Measurements from ENCODE around the gene UBE4B. TPM values are rescaled to one million over a fixed set of nuclear protein-coding genes. Genes with fewer than 3 reads are reported as not detected.

UBE4B gene
- total RNA-seq, 1 donor from 2014 or later, result 66.7 TPM

DNA sequence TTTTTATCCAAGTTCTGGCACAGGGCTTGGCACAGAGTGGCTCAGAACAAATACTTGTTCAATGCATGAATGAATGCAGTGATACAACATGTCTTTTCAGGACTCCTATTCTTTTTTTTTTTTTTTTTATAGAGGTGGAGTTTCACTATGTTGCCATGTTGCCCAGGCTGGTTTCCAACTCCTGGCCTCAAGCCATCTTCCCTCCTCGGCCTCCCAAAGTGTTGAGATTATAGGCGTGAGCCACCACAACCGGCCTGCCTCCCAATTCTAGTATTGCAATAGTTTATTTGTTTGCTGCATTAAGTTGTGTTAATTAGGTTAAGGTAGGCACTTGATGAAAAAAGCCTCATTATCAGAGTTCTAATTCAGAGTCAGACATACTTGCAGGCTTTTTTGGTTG lies 17.9 kb downstream of the UBE4B start:
- Mint-ChIP-seq H3K27me3 (ENCODE audit: insufficient read depth, low read depth) (no peaks in the 10 kb centered on the region), H3K9me3 (no peaks in the 10 kb centered on the region), H3K4me1 (peaks cover 24% of the 10 kb centered on the region), H3K36me3 (peaks cover 38% of the 10 kb centered on the region), H3K27ac (no peak overlapping the region), H3K4me3 (no peak overlapping the region)
- Histone ChIP-seq H2AFZ (replicated peaks) (no peak overlapping the region), H3K4me2 (no peak overlapping the region), H3K9ac (no peak overlapping the region), H3K4me3 (no peak overlapping the region), H3K4me1 (peaks cover 17% of the 10 kb centered on the region), H3K9me3 (ENCODE audit: low read depth) (no peaks in the 10 kb centered on the region), H3K27me3 (no peaks in the 10 kb centered on the region), H3K79me2 (ENCODE audit: low read depth) (peaks cover 99% of the 10 kb centered on the region), H3K36me3 (no peaks in the 10 kb centered on the region), H3F3A (ENCODE audit: low read depth) (peaks cover 8% of the 10 kb centered on the region), H4K20me1 (ENCODE audit: low read depth) (peaks cover 57% of the 10 kb centered on the region), H3K27ac (no peak overlapping the region)
- DNase-seq (ENCODE audit: low spot score), result no peak
- TF ChIP-seq EZH2 (IDR thresholded peaks at IDR 0.05), result no peak
- TF ChIP-seq CTCF (IDR thresholded peaks at IDR 0.05), result no peak
- no peak for TF ChIP-seq EZH2phosphoT487 (IDR thresholded peaks at IDR 0.05)

DNA sequence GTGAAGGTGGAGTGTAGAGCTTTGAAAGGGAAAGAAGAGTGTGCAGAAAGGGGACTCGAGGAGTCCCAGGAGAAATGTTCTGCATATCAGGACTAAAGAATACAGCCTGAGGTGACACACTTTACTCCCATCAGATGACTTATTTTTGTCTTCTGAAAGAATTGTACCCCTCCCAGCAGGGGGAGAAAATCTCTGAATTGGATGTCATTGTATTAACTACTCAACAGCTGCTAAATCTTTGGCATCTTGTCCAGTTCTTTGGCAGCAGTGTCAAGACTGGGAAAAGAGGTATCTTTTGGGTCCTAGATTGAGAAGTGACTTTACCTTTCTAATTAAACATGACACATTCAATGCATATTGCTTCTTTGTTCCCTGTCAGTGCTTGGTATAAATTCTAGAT lies 18.9 kb downstream of the UBE4B start:
- H3K27me3 Mint-ChIP-seq (ENCODE audit: insufficient read depth, low read depth), result no peaks in the 10 kb centered on the region
- H3K79me2 ChIP-seq (ENCODE audit: low read depth), result peaks cover 97% of the 10 kb centered on the region

DNA sequence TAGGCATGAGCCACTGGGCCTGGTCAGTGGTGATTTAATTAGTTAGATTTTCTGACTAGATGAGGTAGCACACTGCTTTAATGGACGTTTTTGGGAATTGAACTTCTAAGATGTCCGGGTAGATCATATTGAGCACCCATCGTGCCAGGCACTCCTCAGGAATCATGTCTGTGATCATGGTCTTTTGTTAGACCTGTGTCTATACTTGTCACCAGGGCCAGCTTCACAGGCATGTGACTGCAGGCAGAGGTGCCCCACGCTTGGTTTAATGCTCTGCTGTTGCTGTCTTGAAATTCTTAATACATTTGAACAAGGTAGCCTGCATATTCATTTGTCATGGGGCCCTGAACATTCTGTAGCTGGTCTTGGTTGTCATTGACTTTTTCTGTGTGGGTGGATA lies 19.6 kb downstream of the UBE4B start:
- Histone ChIP-seq H4K20me1 (ENCODE audit: low read depth) (peaks cover 51% of the 10 kb centered on the region), H3K79me2 (ENCODE audit: low read depth) (peaks cover 97% of the 10 kb centered on the region)

More for the DNA sequence above, 18.9 kb downstream of the UBE4B start:
- DNase-seq (ENCODE audit: low spot score), result no peak
- Histone ChIP-seq H3F3A (ENCODE audit: low read depth) (peaks cover 2% of the 10 kb centered on the region), H3K27ac (no peak overlapping the region), H3K4me3 (no peak overlapping the region), H3K4me2 (no peak overlapping the region), H2AFZ (replicated peaks) (no peak overlapping the region), H3K4me1 (peaks cover 6% of the 10 kb centered on the region), H3K36me3 (no peaks in the 10 kb centered on the region), H3K27me3 (no peaks in the 10 kb centered on the region), H4K20me1 (ENCODE audit: low read depth) (peaks cover 55% of the 10 kb centered on the region), H3K9me3 (ENCODE audit: low read depth) (no peaks in the 10 kb centered on the region), H3K9ac (no peak overlapping the region)
- H3K4me3 Mint-ChIP-seq, result no peak overlapping the region
- TF ChIP-seq EZH2 (IDR thresholded peaks at IDR 0.05) (no peak), EZH2phosphoT487 (IDR thresholded peaks at IDR 0.05) (no peak), CTCF (IDR thresholded peaks at IDR 0.05) (no peak)
- H3K9me3 Mint-ChIP-seq, result no peaks in the 10 kb centered on the region
- no peak overlapping the region for H3K27ac Mint-ChIP-seq
- H3K36me3 Mint-ChIP-seq, result peaks cover 38% of the 10 kb centered on the region
- peaks cover 14% of the 10 kb centered on the region for H3K4me1 Mint-ChIP-seq

More for the DNA sequence above, 19.6 kb downstream of the UBE4B start:
- H3K9ac ChIP-seq, result no peak overlapping the region
- TF ChIP-seq CTCF (IDR thresholded peaks at IDR 0.05), result no peak
- TF ChIP-seq EZH2phosphoT487 (IDR thresholded peaks at IDR 0.05), result no peak
- no peak for TF ChIP-seq EZH2 (IDR thresholded peaks at IDR 0.05)
- H3K4me3 ChIP-seq, result no peak overlapping the region
- no peak overlapping the region for H2AFZ ChIP-seq (replicated peaks)
- no peaks in the 10 kb centered on the region for H3F3A ChIP-seq (ENCODE audit: low read depth)
- no peak for DNase-seq (ENCODE audit: low spot score)
- peaks cover 3% of the 10 kb centered on the region for H3K4me1 ChIP-seq
- peaks cover 8% of the 10 kb centered on the region for H3K4me1 Mint-ChIP-seq
- no peak overlapping the region for H3K4me2 ChIP-seq
- H3K9me3 Mint-ChIP-seq, result no peaks in the 10 kb centered on the region
- H3K9me3 ChIP-seq (ENCODE audit: low read depth), result no peaks in the 10 kb centered on the region
- no peak overlapping the region for H3K4me3 Mint-ChIP-seq
- H3K27ac ChIP-seq, result no peak overlapping the region
- H3K36me3 ChIP-seq, result no peaks in the 10 kb centered on the region
- H3K27me3 Mint-ChIP-seq (ENCODE audit: insufficient read depth, low read depth), result no peaks in the 10 kb centered on the region
- no peak overlapping the region for H3K27ac Mint-ChIP-seq
- H3K27me3 ChIP-seq, result no peaks in the 10 kb centered on the region
- peaks cover 38% of the 10 kb centered on the region for H3K36me3 Mint-ChIP-seq
